BE2C (cell line): ENCODE data around the gene SEBOX.

ENCODE experiments used
- DNase-seq: peaks from one replicate; pipeline ENCODE4 v3.0.0-alpha.2; 2020
- H3K27me3 ChIP-seq: fragments of 250-450 bp; sonication (Bioruptor Pico); 2 replicates; pipeline ENCODE4 v1.5.1; 2020; ENCODE audit warnings: mild to moderate bottlenecking
- H3K36me3 ChIP-seq: fragments of 250-450 bp; sonication (Bioruptor Pico); 2 replicates; pipeline ENCODE4 v1.5.1; 2020; ENCODE audit warnings: mild to moderate bottlenecking
- H3K4me1 ChIP-seq: fragments of 250-450 bp; sonication (Bioruptor Pico); 2 replicates; pipeline ENCODE4 v1.5.1; 2020
- H3K4me3 ChIP-seq: 2 replicates; pipeline ENCODE4 v1.5.1; 2011; ENCODE audit warnings: low read depth, low read length
- H3K9me3 ChIP-seq: fragments of 250-450 bp; sonication (Bioruptor Pico); 2 replicates; pipeline ENCODE4 v1.5.1; 2020
- TF ChIP-seq, protein P1 (sequence below): IDR thresholded peaks from 2 replicates; pipeline ENCODE4 v1.5.1; 2012; ENCODE audit warnings: mild to moderate bottlenecking, low read depth, low read length

The SEBOX gene

DNA sequence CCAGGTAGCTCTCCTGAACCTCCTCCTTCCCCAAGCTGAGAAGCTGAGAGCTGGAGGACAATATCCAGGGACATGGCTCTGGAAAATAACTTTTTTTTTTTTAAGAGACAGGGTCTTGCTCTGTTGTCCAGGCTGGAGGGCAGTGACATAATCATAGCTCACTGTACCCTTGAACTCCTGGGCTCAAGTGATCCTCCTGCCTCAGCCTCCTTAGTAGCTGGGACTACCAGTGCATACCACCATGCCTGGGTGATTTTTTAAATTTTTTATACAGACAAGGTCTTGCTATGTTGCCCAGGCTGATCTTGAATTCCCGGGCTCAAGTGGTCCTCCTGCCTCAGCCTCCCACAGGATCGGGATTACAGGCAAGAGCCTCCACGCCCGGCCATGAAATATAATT is 34.8 kb upstream of the SEBOX start:
- Histone ChIP-seq H3K4me1 (no peaks in the 10 kb centered on the region), H3K27me3 (no peaks in the 10 kb centered on the region), H3K36me3 (no peaks in the 10 kb centered on the region), H3K9me3 (no peaks in the 10 kb centered on the region), H3K4me3 (no peak overlapping the region)
- TF ChIP-seq, protein P1, sequence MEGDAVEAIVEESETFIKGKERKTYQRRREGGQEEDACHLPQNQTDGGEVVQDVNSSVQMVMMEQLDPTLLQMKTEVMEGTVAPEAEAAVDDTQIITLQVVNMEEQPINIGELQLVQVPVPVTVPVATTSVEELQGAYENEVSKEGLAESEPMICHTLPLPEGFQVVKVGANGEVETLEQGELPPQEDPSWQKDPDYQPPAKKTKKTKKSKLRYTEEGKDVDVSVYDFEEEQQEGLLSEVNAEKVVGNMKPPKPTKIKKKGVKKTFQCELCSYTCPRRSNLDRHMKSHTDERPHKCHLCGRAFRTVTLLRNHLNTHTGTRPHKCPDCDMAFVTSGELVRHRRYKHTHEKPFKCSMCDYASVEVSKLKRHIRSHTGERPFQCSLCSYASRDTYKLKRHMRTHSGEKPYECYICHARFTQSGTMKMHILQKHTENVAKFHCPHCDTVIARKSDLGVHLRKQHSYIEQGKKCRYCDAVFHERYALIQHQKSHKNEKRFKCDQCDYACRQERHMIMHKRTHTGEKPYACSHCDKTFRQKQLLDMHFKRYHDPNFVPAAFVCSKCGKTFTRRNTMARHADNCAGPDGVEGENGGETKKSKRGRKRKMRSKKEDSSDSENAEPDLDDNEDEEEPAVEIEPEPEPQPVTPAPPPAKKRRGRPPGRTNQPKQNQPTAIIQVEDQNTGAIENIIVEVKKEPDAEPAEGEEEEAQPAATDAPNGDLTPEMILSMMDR = no peak
- DNase-seq = no peak

DNA sequence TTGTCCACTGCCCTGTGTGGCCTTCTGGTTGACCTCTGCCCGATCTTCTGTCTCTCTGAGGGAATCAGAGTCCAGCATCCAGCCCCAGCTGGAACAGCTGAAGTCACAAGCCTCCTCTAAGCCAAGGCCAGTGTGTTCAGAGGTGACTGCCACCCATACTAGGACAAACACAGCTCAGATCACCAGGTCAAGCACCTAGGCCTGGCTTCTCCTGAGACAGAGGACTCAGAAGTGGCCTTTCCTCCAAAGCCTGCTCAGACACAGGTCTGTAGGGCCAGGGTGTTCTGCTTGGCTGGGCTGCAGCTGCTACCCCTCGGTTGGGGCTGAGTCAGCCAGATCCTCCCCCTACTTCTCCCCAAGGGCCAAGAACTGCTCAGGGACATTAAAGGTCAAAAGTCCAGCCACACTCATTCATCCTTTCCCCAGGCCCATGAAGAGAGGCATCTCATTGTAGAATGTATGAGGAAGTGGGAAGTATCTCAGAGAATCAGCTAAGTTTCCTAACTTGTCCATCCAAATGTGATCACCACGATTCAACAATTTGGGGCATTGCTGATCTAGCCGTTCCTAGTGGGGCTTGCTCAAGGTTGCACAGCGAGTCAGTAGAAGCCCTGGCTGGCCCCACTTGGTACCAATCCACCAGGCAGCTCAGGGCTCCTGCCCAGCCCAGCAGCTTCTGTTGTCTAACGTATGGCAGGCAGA is 33.4 kb upstream of the SEBOX start:
- Histone ChIP-seq H3K4me1 (no peaks in the 10 kb centered on the region), H3K27me3 (no peaks in the 10 kb centered on the region), H3K4me3 (no peak overlapping the region), H3K36me3 (peaks cover 2% of the 10 kb centered on the region; the same call in 1 of the 2 replicates), H3K9me3 (no peaks in the 10 kb centered on the region)
- no peak for DNase-seq
- TF ChIP-seq, protein P1 = no peak

DNA sequence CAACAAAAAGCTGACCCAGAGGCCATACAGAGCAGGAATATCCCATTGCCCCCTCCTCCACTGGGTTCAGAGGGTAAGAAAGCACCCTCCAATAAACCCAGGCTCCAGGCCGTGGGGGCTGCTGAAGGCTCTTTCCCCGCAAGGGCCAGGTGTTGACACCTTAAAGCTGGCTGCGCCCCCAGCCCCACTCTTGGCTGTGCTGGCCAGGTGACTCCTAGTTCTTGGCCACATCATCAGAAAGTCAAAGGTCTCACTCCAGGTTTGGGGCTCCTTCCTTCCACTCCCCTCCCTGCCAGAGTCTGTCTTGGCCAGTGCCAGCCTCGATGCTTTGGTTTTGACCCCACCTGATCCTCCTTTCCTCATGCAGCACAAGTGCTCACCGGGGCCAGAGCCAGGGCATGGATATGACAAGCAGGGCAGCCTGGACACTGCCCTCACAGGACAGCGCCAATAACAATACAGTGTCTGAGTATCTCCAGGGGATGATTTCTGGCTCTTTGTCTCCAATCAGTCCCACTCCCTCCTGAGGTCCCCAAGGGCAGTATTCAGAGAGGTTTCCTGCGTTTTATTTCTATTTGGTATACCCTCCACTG is 32.8 kb upstream of the SEBOX start:
- Histone ChIP-seq H3K9me3 (no peaks in the 10 kb centered on the region), H3K4me1 (no peaks in the 10 kb centered on the region), H3K27me3 (no peaks in the 10 kb centered on the region), H3K36me3 (peaks cover 2% of the 10 kb centered on the region; the same call in 1 of the 2 replicates), H3K4me3 (no peak overlapping the region)
- DNase-seq = no peak
- TF ChIP-seq, protein P1 = no peak

DNA sequence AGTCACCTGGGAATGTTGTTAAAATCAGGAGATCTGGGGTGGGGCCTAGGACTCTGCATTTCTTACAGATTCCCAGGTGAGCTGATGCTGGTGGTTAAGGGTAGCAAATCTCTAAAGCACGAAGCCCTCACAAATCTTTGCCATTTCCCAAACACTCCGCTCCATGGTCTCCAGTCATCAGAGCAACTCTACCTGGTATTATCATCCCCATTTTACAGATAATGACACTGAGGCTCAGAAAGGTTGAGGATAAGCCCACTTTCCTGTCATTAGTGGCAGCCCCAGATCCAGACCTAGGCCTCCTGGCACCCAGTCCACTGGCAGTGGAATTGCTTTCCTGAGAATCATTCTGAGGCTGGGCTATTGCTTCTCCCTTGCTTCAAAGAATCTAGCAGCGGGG is 32.3 kb upstream of the SEBOX start:
- TF ChIP-seq, protein P1 = no peak
- no peak for DNase-seq
- Histone ChIP-seq H3K4me3 (no peak overlapping the region), H3K27me3 (no peaks in the 10 kb centered on the region), H3K4me1 (no peaks in the 10 kb centered on the region), H3K36me3 (peaks cover 2% of the 10 kb centered on the region; the same call in 1 of the 2 replicates), H3K9me3 (no peaks in the 10 kb centered on the region)

DNA sequence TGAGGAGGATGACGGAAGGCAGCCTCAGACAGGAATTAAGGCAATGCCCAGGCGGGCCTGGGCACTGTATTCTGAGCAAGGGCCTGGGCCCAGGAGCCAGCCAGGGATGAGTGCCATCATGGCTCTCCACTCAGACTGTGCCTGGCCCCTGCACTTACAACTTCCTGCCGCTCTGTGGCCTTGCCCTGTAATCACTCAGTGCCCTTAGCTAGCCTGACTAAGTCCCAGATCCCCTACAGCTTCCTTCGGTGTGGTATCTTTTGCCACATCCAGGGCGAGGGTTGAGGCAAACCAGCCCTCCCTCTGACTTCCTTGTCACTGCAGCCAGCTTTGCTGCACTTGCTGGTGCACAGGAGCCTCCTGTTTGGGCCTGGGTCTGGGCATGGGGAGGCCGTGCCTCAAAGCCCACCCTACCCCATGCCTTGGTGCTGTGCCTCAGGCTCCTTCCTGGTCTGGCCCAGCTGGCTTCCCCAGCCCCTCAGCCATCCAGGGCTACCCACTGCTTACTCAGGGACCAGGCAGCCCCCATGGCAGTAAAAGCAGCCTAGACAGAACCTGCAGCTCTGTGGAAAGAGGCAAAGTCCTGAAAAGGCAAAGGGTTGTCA is 31.7 kb upstream of the SEBOX start:
- H3K4me3 ChIP-seq = no peak overlapping the region
- no peaks in the 10 kb centered on the region for H3K27me3 ChIP-seq
- peaks cover 2% of the 10 kb centered on the region; the same call in 1 of the 2 replicates for H3K36me3 ChIP-seq
- DNase-seq = no peak
- no peaks in the 10 kb centered on the region for H3K4me1 ChIP-seq
- no peaks in the 10 kb centered on the region for H3K9me3 ChIP-seq
- TF ChIP-seq, protein P1 = no peak

DNA sequence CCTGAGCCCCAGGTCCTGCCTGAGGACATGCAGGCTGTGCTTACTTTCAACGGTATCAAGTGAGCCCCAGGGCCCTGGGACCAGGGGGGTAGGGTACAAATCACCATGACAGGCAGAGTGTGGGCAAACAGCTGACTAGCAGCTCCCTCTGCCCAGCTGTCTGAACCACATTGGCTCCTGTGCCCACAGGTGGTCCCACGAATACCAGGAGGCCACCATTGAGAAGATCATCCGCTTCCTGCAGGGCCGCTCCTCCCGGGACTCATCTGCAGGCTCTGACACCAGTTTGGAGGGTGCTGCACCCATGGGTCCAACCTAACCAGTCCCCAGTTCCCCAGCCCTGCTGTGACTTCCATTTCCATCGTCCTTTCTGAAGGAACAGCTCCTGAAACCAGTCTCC is 31.0 kb upstream of the SEBOX start:
- H3K4me1 ChIP-seq = no peaks in the 10 kb centered on the region
- H3K4me3 ChIP-seq = no peak overlapping the region
- no peaks in the 10 kb centered on the region for H3K9me3 ChIP-seq
- no peak for DNase-seq
- TF ChIP-seq, protein P1 = no peak
- H3K27me3 ChIP-seq = no peaks in the 10 kb centered on the region
- peaks cover 2% of the 10 kb centered on the region; the same call in 1 of the 2 replicates for H3K36me3 ChIP-seq
